Uterus (tissue), 2 donors: ENCODE measurements around the gene NACC2.

Source experiments
- CTCF ChIP-seq, 4 experiments: fragments of 200-600 bp in 2 of 4; fragments of 450-650 bp in 2 of 4; sonication (generic) in 2 of 4; IDR thresholded peaks; one replicate each; pipeline ENCODE4 v1.5.1; 2016 to 2019; ENCODE audit warnings: antibody characterized with exemption in 4 of 4, mild to moderate bottlenecking in 2 of 4, moderate library complexity in 1 of 4
- POLR2A ChIP-seq, 2 donors: fragments of 450-650 bp; IDR thresholded peaks; one replicate each; pipeline ENCODE4 v1.6.1; 2016; ENCODE audit warnings: antibody characterized with exemption in 2 of 2, mild to moderate bottlenecking in 1 of 2, moderate library complexity in 1 of 2

- TF ChIP-seq CTCF (IDR thresholded peaks at IDR 0.05) (no peak), POLR2A (IDR thresholded peaks at IDR 0.05) (no peak)
Observed at GRCh38 chr9:136104488-136104800, 9.4 kb upstream of the NACC2 start.
